GM10248 (cell line): ENCODE data around the gene AKAP13.

ENCODE experiments used
- CTCF ChIA-PET: fragments of 300-600 bp; sonication (Branson Sonifier 250); formaldehyde crosslinking; extraction: SDS; loops from one replicate; lab custom pipeline; 2021; ENCODE audit warnings: antibody characterized with exemption; lab: Yijun Ruan, JAX
- POLR2A ChIA-PET: fragments of 350-650 bp; sonication (Branson Sonifier 250); formaldehyde crosslinking; extraction: SDS; loops from one replicate; lab custom pipeline; 2020; ENCODE audit warnings: antibody characterized with exemption; lab: Yijun Ruan, JAX
- DNase-seq: peaks from one replicate; pipeline ENCODE4 v3.0.0; 2012; ENCODE audit errors: extremely low spot score
- CTCF ChIP-seq: IDR thresholded peaks from 2 replicates; pipeline ENCODE4 v1.5.1; 2012; ENCODE audit warnings: mild to moderate bottlenecking, low read depth; ENCODE audit errors: extremely low read depth, missing control alignments, control extremely low read depth

The AKAP13 gene

GRCh38 chr15:85778107-85778776, 397.8 kb downstream of the AKAP13 start:
- ChIA-PET CTCF (interaction anchor here (0.6 to 2.9 kb wide), 4 partner anchors 13 to 62 kb away, joined by 3 to 12 read pairs (median 5); no protein-coding TSS in a partner anchor), POLR2A (no interaction called here)
- TF ChIP-seq CTCF = no peak
- DNase-seq = no peak

GRCh38 chr15:85779249-85779648, 398.8 kb downstream of the AKAP13 start:
- ChIA-PET POLR2A (no interaction called here), CTCF (interaction anchor here (0.8 to 2.9 kb wide), 3 partner anchors 9 to 18 kb away, joined by 3 to 12 read pairs (median 7); no protein-coding TSS in a partner anchor)
- no peak for TF ChIP-seq CTCF
- DNase-seq = no peak

- DNase-seq = no peak
- POLR2A ChIA-PET = no interaction called here
- no peak for TF ChIP-seq CTCF
- CTCF ChIA-PET = interaction anchor here (2.9 kb wide), 1 partner anchor 10 kb away, joined by 12 read pairs; no protein-coding TSS in a partner anchor
Observed at GRCh38 chr15:85780225-85780985, 400.0 kb downstream of the AKAP13 start.

GRCh38 chr15:85781099-85781498, 400.7 kb downstream of the AKAP13 start:
- CTCF ChIA-PET = interaction anchor here (2.9 kb wide), 1 partner anchor 10 kb away, joined by 12 read pairs; no protein-coding TSS in a partner anchor
- TF ChIP-seq CTCF = no peak
- POLR2A ChIA-PET = no interaction called here
- DNase-seq = no peak

GRCh38 chr15:85782064-85782463, 401.7 kb downstream of the AKAP13 start:
- CTCF ChIA-PET = no interaction called here
- POLR2A ChIA-PET = no interaction called here
- DNase-seq = no peak
- TF ChIP-seq CTCF = no peak
